Measurements from ENCODE around the gene SLC37A2. TPM values are rescaled to one million over a fixed set of nuclear protein-coding genes. Genes with fewer than 3 reads are reported as not detected.

Gene SLC37A2
- total and polyA plus RNA-seq, 4 donors: 3.2 to 13.2 (median 7.8) TPM

GRCh38 chr11:125049164-125049792 is 13.8 kb upstream of the SLC37A2 start:
- no peaks in the 10 kb centered on the region for H3K4me1 ChIP-seq (ENCODE audit: control insufficient read depth in 5 of 5, insufficient read depth in 5 of 5, low read length in 5 of 5)
- H3K4me3 ChIP-seq: no peak overlapping the region
- H3K9me3 ChIP-seq (ENCODE audit: control insufficient read depth in 4 of 4, insufficient read depth in 3 of 4, low read length in 3 of 4): no peaks in the 10 kb centered on the region
- WGBS, 2 donors: 95 to 97% methylated on average over 4 of the region's 4 CpGs
- ATAC-seq (ENCODE audit: insufficient read depth, low FRiP score) (no peak), DNase-seq (no peak)
- no peak overlapping the region for H3K9ac ChIP-seq (ENCODE audit: insufficient read depth in 1 of 2, low read length in 2 of 2)
- no peaks in the 10 kb centered on the region for H3K27me3 ChIP-seq (ENCODE audit: control insufficient read depth in 3 of 3, insufficient read depth in 3 of 3, low read length in 2 of 3)
- no peak for TF ChIP-seq CTCF (IDR thresholded peaks at IDR 0.05; ENCODE audit: control extremely low read depth, extremely low read depth)
- H3K27ac ChIP-seq (ENCODE audit: low read depth in 1 of 2, low read length in 1 of 2): no peak overlapping the region
- H3K36me3 ChIP-seq (ENCODE audit: control insufficient read depth in 4 of 4, insufficient read depth in 4 of 4, low read length in 4 of 4): no peaks in the 10 kb centered on the region

- no peaks in the 10 kb centered on the region for H3K4me1 ChIP-seq (ENCODE audit: control insufficient read depth in 5 of 5, insufficient read depth in 5 of 5, low read length in 5 of 5)
- ATAC-seq (ENCODE audit: insufficient read depth, low FRiP score): no peak
- TF ChIP-seq CTCF (IDR thresholded peaks at IDR 0.05; ENCODE audit: control extremely low read depth, extremely low read depth): no peak
- H3K4me3 ChIP-seq: no peak overlapping the region
- H3K36me3 ChIP-seq (ENCODE audit: control insufficient read depth in 4 of 4, insufficient read depth in 4 of 4, low read length in 4 of 4): no peaks in the 10 kb centered on the region
- H3K27ac ChIP-seq (ENCODE audit: low read depth in 1 of 2, low read length in 1 of 2): no peak overlapping the region
- H3K9ac ChIP-seq (ENCODE audit: insufficient read depth in 1 of 2, low read length in 2 of 2): no peak overlapping the region
- H3K27me3 ChIP-seq (ENCODE audit: control insufficient read depth in 3 of 3, insufficient read depth in 3 of 3, low read length in 2 of 3): no peaks in the 10 kb centered on the region
- no peak for DNase-seq
- no peaks in the 10 kb centered on the region for H3K9me3 ChIP-seq (ENCODE audit: control insufficient read depth in 4 of 4, insufficient read depth in 3 of 4, low read length in 3 of 4)
Measured at GRCh38 chr11:125052047-125052446, 11.1 kb upstream of the SLC37A2 start.

- no peak for ATAC-seq (ENCODE audit: insufficient read depth, low FRiP score)
- WGBS, 2 donors: 91 to 100% methylated on average over 1 of the region's 1 CpG
- Histone ChIP-seq H3K4me1 (ENCODE audit: control insufficient read depth in 5 of 5, insufficient read depth in 5 of 5, low read length in 5 of 5) (no peaks in the 10 kb centered on the region), H3K27ac (ENCODE audit: low read depth in 1 of 2, low read length in 1 of 2) (no peak overlapping the region), H3K27me3 (ENCODE audit: control insufficient read depth in 3 of 3, insufficient read depth in 3 of 3, low read length in 2 of 3) (no peaks in the 10 kb centered on the region), H3K9ac (ENCODE audit: insufficient read depth in 1 of 2, low read length in 2 of 2) (no peak overlapping the region), H3K36me3 (ENCODE audit: control insufficient read depth in 4 of 4, insufficient read depth in 4 of 4, low read length in 4 of 4) (no peaks in the 10 kb centered on the region), H3K9me3 (ENCODE audit: control insufficient read depth in 4 of 4, insufficient read depth in 3 of 4, low read length in 3 of 4) (no peaks in the 10 kb centered on the region), H3K4me3 (no peak overlapping the region)
- no peak for DNase-seq
- no peak for TF ChIP-seq CTCF (IDR thresholded peaks at IDR 0.05; ENCODE audit: control extremely low read depth, extremely low read depth)
Measured at GRCh38 chr11:125053167-125053566, 9.9 kb upstream of the SLC37A2 start.
